Stimulated activated CD4-positive, alpha-beta T cell treated with anti-CD3 and anti-CD28 coated beads, Interleukin-1b, Interleukin-23, amount 100 ng/mL, for 48 hours (primary cell): ENCODE measurements around the gene CACUL1.

ENCODE experiments used
- DNase-seq: peaks from one replicate; pipeline ENCODE4 v3.0.0-alpha.2; 2020

CACUL1 gene

DNA sequence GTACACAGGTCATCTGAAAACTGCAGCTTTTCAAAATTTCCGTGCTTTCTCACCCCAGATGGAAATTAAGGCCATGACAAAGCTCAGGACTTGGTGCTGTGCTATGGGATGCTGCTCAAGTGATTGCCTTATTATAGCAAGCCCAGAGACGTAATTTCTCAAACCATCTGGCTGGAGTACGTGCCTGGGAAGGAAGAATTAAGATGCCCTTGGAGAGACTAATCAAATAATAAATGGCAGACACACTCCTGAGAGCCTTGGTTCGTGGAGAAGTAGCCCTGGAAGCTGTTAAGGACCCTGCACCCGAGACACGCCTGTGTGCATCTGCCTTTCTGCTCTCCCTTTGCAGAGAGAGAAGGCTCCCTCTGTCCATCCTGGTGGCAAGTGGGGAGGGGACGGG, 121.0 kb downstream of the CACUL1 start:
- DNase-seq = no peak

DNA sequence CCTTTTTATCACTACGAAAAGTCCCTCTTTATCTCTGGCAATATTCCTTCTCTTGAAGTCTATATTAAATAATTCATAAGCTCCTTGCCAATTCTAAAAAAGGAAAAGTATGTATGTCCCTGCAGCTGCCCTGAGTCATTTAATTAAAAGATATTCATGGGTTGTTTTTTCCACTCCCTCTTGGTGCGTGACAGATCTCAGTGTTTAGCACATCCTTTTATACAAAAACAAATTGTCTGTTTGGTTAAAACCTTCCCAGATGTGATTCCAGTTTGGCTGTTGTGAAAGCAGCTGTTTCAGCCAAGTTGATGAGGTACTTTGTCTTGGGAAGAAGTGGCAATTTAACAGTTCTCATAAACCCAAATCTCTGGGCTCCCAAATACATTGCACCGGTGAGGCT, 125.6 kb downstream of the CACUL1 start:
- DNase-seq = no peak

DNA sequence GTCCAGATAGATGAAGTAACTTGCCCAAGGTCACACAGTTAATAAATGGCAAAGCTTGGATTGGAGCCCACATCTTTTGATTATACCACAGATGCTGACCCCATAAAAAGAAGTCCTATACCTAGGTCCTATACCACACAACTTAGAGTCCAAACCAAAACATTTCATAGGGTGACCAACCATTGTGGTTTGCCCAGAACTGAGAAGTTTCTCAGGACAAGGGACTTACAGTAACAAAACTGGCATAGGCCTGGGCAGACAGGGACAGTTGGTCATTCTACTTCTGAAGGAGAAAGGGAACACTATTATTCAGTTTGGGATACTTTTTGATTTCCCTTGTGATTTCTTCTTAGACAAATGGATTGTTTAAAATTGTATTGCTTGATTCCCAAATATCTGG, 126.4 kb downstream of the CACUL1 start:
- DNase-seq = no peak

DNA sequence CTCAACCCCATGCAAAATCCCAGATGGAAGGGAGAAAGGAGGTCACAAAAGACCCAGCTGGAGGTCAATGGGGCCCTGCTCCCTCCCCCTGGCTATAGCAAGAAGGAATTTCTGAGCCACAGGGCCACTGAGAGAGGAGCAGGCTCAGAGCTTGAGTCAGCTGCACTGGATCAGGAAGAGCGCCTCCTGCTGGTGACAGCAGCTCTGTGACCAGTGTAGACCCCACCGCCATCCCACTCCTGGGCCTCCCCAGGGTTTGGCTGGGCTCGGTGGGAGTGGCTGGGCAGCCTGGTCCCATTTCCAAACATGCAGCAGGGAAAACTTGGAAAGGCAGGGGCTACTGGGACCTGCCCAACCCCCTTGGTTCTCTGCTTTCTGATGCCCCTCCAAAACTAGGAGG, 127.8 kb downstream of the CACUL1 start:
- DNase-seq = no peak
